Esophagus muscularis mucosa (tissue), 4 donors: ENCODE measurements around the gene CNIH3. TPM values are rescaled to one million over a fixed set of nuclear protein-coding genes. Genes with fewer than 3 reads are reported as not detected.

Source experiments
- DNase-seq: peaks from one replicate; pipeline ENCODE4 v3.0.0-alpha.2; 2017; ENCODE audit errors: extremely low spot score
- H3K27ac ChIP-seq, 4 donors: fragments of 200-600 bp; sonication (generic); replicated peaks in 1 of 4; 1 replicate in 3 of 4; 2 replicates in 1 of 4; pipeline ENCODE4 v1.5.1; 2016 to 2019; ENCODE audit warnings: mild to moderate bottlenecking in 1 of 4
- H3K27me3 ChIP-seq, 4 donors: fragments of 200-600 bp; sonication (generic); one replicate each; pipeline versions ENCODE4 v1.5.1 to v1.6.0; 2016 to 2019
- H3K36me3 ChIP-seq, 4 donors: fragments of 200-600 bp; sonication (generic); one replicate each; pipeline ENCODE4 v1.5.1; 2016 to 2019
- H3K4me1 ChIP-seq, 4 donors: fragments of 200-600 bp; sonication (generic); one replicate each; pipeline ENCODE4 v1.5.1; 2016 to 2019
- H3K4me3 ChIP-seq, 4 donors: fragments of 200-600 bp; sonication (generic); 1 replicate in 2 of 4; 2 replicates in 2 of 4; pipeline ENCODE4 v1.5.1; 2016 to 2019; ENCODE audit warnings: mild to moderate bottlenecking in 4 of 4, moderate library complexity in 1 of 4
- H3K9me3 ChIP-seq, 4 donors: fragments of 200-600 bp; sonication (generic); 1 replicate in 3 of 4; 2 replicates in 1 of 4; pipeline ENCODE4 v1.5.1; 2016 to 2019
- CTCF ChIP-seq, 3 experiments: fragments of 200-600 bp in 2 of 3; fragments of 450-650 bp in 1 of 3; sonication (generic) in 2 of 3; IDR thresholded peaks; one replicate each; pipeline ENCODE4 v1.5.1; 2017 to 2019; ENCODE audit warnings: antibody characterized with exemption in 3 of 3, mild to moderate bottlenecking in 2 of 3, moderate library complexity in 1 of 3
- EP300 ChIP-seq: sonication (generic); formaldehyde crosslinking; IDR thresholded peaks from one replicate; pipeline ENCODE4 v1.6.1; 2017; ENCODE audit warnings: antibody characterized with exemption
- POLR2A ChIP-seq: fragments of 450-650 bp; IDR thresholded peaks from one replicate; pipeline ENCODE4 v1.6.1; 2017; ENCODE audit warnings: antibody characterized with exemption, moderate library complexity, mild to moderate bottlenecking, low read depth
- POLR2AphosphoS5 ChIP-seq, 2 donors: sonication (generic); formaldehyde crosslinking; IDR thresholded peaks; one replicate each; pipeline ENCODE4 v1.6.1; 2017; ENCODE audit warnings: antibody characterized with exemption in 2 of 2
- WGBS: methylation state at CpG from one replicate; pipeline ENCODE4 v1.1.5; 2018; 5-methylcytosine and 5-hydroxymethylcytosine counted together
- intact Hi-C: fragments of 100-400 bp; cut with DNase I; formaldehyde crosslinking; loops from one replicate; pipeline ENCODE4 v1.15.1; 2023
- total RNA-seq, 4 donors: library from RNA; depleted of rRNA; stranded (reverse); fragments of >200 nt; gene quantifications; one replicate each; pipeline versions ENCODE4 v1.1.0 to v1.2.1, GENCODE V29; 2016

CNIH3 gene
- total RNA-seq, 4 donors from 2014 or later = 0.42 to 2.3 (median 1.3) TPM

- no peak overlapping the region for H3K27ac ChIP-seq
- no peaks in the 10 kb centered on the region for H3K36me3 ChIP-seq
- H3K9me3 ChIP-seq = no peaks in the 10 kb centered on the region
- intact Hi-C loops = no loop called here
- no peaks in the 10 kb centered on the region for H3K27me3 ChIP-seq
- no peak for DNase-seq
- H3K4me1 ChIP-seq = no peaks in the 10 kb centered on the region
- 78% methylated on average over 1 of the region's 1 CpG for WGBS
- TF ChIP-seq POLR2A = no peak
- TF ChIP-seq EP300 = no peak
- no peak for TF ChIP-seq CTCF (IDR thresholded peaks at IDR 0.05)
- TF ChIP-seq POLR2AphosphoS5 (IDR thresholded peaks at IDR 0.05) = no peak
- H3K4me3 ChIP-seq = no peak overlapping the region
Measured at GRCh38 chr1:224588515-224588914, 27.6 kb upstream of the CNIH3 start.

DNA sequence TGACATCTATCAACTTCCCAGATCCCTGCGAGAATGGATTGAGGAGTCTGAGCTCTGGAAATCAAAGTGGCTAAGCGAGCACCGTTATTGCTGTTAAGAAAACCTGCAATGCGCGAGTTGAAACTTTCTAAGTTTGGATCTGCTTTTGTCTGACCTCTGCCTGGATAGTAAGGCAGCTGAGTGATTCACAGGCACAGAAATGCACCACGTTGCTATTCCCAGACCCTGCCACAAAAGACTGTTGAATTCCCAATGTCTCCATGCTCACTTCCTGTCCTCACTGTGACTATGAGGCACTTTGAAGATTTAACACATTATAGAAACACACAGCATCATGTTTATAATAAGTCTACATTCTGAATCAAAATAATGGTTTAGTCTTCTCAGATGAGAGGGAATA, 27.1 kb upstream of the CNIH3 start:
- Histone ChIP-seq H3K4me1 (no peaks in the 10 kb centered on the region), H3K27me3 (no peaks in the 10 kb centered on the region), H3K9me3 (no peaks in the 10 kb centered on the region), H3K4me3 (no peak overlapping the region), H3K27ac (no peak overlapping the region), H3K36me3 (no peaks in the 10 kb centered on the region)
- WGBS = 90% methylated on average over 5 of the region's 6 CpGs
- TF ChIP-seq EP300 (no peak), CTCF (IDR thresholded peaks at IDR 0.05) (no peak), POLR2AphosphoS5 (IDR thresholded peaks at IDR 0.05) (no peak), POLR2A (no peak)
- DNase-seq = peak; percentile 17
- intact Hi-C loops = no loop called here

- 83% methylated on average over 1 of the region's 1 CpG for WGBS
- TF ChIP-seq EP300 (no peak), CTCF (IDR thresholded peaks at IDR 0.05) (no peak), POLR2A (no peak), POLR2AphosphoS5 (IDR thresholded peaks at IDR 0.05) (no peak)
- intact Hi-C loops = no loop called here
Measured at GRCh38 chr1:224591326-224591725, 24.8 kb upstream of the CNIH3 start.

GRCh38 chr1:224592636-224593582, 23.2 kb upstream of the CNIH3 start:
- peak; percentile 14 for DNase-seq
- Histone ChIP-seq H3K4me1 (no peaks in the 10 kb centered on the region), H3K4me3 (no peak overlapping the region), H3K9me3 (peaks cover 0 to 7% (median 0%) of the 10 kb centered on the region in 4 donors), H3K27me3 (no peaks in the 10 kb centered on the region), H3K27ac (no peak overlapping the region), H3K36me3 (no peaks in the 10 kb centered on the region)
- TF ChIP-seq POLR2AphosphoS5 (IDR thresholded peaks at IDR 0.05) = no peak
- TF ChIP-seq EP300 = no peak
- no peak for TF ChIP-seq POLR2A
- TF ChIP-seq CTCF (IDR thresholded peaks at IDR 0.05) = no peak
- intact Hi-C loops = no loop called here
- 59% methylated on average over 6 of the region's 6 CpGs for WGBS

More at GRCh38 chr1:224591326-224591725, 24.8 kb upstream of the CNIH3 start:
- H3K36me3 ChIP-seq = no peaks in the 10 kb centered on the region
- peak; percentile 72 for DNase-seq
- no peaks in the 10 kb centered on the region for H3K4me1 ChIP-seq
- H3K9me3 ChIP-seq = peaks cover 0 to 7% (median 0%) of the 10 kb centered on the region in 4 donors
- H3K27ac ChIP-seq = no peak overlapping the region
- no peaks in the 10 kb centered on the region for H3K27me3 ChIP-seq
- H3K4me3 ChIP-seq = no peak overlapping the region
